Breast epithelium (tissue), 4 donors: Measurements from ENCODE around the gene ZNF195. TPM values are rescaled to one million over a fixed set of nuclear protein-coding genes. Genes with fewer than 3 reads are reported as not detected.

ENCODE experiments used
- DNase-seq, 2 donors: peaks; one replicate each; pipeline ENCODE4 v3.0.0-alpha.2; 2019; ENCODE audit warnings: low spot score in 2 of 2
- H3K27ac ChIP-seq, 2 donors: fragments of 200-600 bp; sonication (generic) in 1 of 2; one replicate each; pipeline ENCODE4 v1.5.1; 2016 to 2019; ENCODE audit warnings: mild to moderate bottlenecking in 1 of 2
- H3K27me3 ChIP-seq, 2 donors: fragments of 200-600 bp; sonication (generic) in 1 of 2; one replicate each; pipeline versions ENCODE4 v1.5.1 to v1.6.0; 2017 to 2019; ENCODE audit warnings: control low read depth in 1 of 2, mild to moderate bottlenecking in 1 of 2
- H3K36me3 ChIP-seq: fragments of 200-600 bp; one replicate; pipeline ENCODE4 v1.5.1; 2019
- H3K4me1 ChIP-seq, 2 donors: fragments of 200-600 bp; sonication (generic); one replicate each; pipeline ENCODE4 v1.5.1; 2016 to 2019; ENCODE audit warnings: control low read depth in 1 of 2
- H3K4me3 ChIP-seq, 3 donors: fragments of 200-600 bp; sonication (generic); 1 replicate in 2 of 3; 2 replicates in 1 of 3; pipeline ENCODE4 v1.5.1; 2016 to 2019; ENCODE audit warnings: mild to moderate bottlenecking in 3 of 3, moderate library complexity in 2 of 3
- H3K9me3 ChIP-seq, 2 donors: fragments of 200-600 bp; sonication (generic) in 1 of 2; one replicate each; pipeline ENCODE4 v1.5.1; 2016 to 2019; ENCODE audit warnings: control low read depth in 1 of 2
- POLR2A ChIP-seq: fragments of 450-650 bp; IDR thresholded peaks from one replicate; pipeline ENCODE4 v1.6.1; 2016; ENCODE audit warnings: antibody characterized with exemption, mild to moderate bottlenecking, moderate library complexity
- POLR2AphosphoS5 ChIP-seq, 3 donors: sonication (generic); formaldehyde crosslinking; IDR thresholded peaks; one replicate each; pipeline ENCODE4 v1.6.1; 2017; ENCODE audit warnings: antibody characterized with exemption in 3 of 3
- intact Hi-C: fragments of 100-400 bp; cut with DNase I; formaldehyde crosslinking; loops from one replicate; pipeline ENCODE4 v1.15.1; 2023; ENCODE audit warnings: low total_unique reads
- total RNA-seq, 3 donors: library from RNA; depleted of rRNA; stranded (reverse); fragments of >200 nt; gene quantifications; one replicate each; pipeline ENCODE4 v1.1.0, GENCODE V29; 2016
- TF ChIP-seq, protein P1 (sequence below), 3 donors: fragments of 450-650 bp; IDR thresholded peaks; one replicate each; pipeline ENCODE4 v1.5.1; 2016 to 2017; ENCODE audit warnings: antibody characterized with exemption in 3 of 3, mild to moderate bottlenecking in 3 of 3, moderate library complexity in 3 of 3

Gene ZNF195
- total RNA-seq, 3 donors from 2014 or later, result 16.5 to 41.9 (median 31.5) TPM

DNA sequence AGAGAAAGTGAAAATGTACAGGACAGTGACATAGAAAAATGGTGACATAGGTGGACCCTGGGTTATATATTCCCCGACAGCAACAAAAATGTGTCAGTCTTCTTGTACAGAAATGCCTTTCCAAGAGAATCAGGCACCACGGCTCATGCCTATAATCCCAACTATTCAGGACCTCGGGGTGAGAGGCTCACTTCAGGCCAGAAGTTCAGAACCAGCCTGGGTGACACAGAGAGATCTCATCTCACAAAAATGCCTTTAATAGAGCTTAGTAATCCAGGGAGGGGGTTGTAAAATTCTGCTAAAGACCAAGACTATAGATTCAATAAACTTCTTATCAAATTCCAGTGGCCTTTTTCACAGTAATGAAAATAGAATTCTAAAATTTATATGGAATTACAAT, 10.7 kb downstream of the ZNF195 start:
- no peak overlapping the region for H3K4me3 ChIP-seq
- no peak overlapping the region for H3K27ac ChIP-seq
- no peaks in the 10 kb centered on the region for H3K27me3 ChIP-seq
- DNase-seq, result no peak
- peaks cover 17% of the 10 kb centered on the region for H3K36me3 ChIP-seq
- H3K4me1 ChIP-seq, result no peaks in the 10 kb centered on the region
- H3K9me3 ChIP-seq, result peaks cover 0 to 25% of the 10 kb centered on the region in 2 donors
- TF ChIP-seq POLR2AphosphoS5 (IDR thresholded peaks at IDR 0.05) (no peak), POLR2A (no peak)
- TF ChIP-seq, protein P1, sequence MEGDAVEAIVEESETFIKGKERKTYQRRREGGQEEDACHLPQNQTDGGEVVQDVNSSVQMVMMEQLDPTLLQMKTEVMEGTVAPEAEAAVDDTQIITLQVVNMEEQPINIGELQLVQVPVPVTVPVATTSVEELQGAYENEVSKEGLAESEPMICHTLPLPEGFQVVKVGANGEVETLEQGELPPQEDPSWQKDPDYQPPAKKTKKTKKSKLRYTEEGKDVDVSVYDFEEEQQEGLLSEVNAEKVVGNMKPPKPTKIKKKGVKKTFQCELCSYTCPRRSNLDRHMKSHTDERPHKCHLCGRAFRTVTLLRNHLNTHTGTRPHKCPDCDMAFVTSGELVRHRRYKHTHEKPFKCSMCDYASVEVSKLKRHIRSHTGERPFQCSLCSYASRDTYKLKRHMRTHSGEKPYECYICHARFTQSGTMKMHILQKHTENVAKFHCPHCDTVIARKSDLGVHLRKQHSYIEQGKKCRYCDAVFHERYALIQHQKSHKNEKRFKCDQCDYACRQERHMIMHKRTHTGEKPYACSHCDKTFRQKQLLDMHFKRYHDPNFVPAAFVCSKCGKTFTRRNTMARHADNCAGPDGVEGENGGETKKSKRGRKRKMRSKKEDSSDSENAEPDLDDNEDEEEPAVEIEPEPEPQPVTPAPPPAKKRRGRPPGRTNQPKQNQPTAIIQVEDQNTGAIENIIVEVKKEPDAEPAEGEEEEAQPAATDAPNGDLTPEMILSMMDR (IDR thresholded peaks at IDR 0.05), result no peak
- intact Hi-C loops, result loop anchor here (10.0 kb wide), 1 partner anchor 323 kb away; no protein-coding TSS in a partner anchor

DNA sequence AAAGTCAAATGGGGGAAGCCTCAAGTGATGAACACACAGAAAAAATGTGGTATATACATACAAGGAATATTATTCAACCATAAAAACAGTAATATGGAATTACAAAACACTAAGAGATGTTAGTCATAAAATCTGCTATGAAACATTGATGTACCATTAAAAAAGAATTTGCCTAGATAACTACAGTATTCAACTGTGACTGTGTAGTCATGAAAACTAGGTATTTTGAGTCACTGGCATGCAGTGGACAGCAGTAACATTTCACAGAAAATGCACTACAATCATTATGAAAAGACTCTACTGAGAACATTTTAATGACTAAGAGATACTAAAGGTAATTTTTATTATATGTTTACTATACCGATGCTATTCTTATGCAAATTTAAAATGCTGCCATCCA, 11.7 kb downstream of the ZNF195 start:
- no peak for DNase-seq
- TF ChIP-seq POLR2A (no peak), POLR2AphosphoS5 (IDR thresholded peaks at IDR 0.05) (no peak)
- TF ChIP-seq, protein P1 (IDR thresholded peaks at IDR 0.05), result no peak
- Histone ChIP-seq H3K4me3 (no peak overlapping the region), H3K27me3 (no peaks in the 10 kb centered on the region), H3K4me1 (no peaks in the 10 kb centered on the region), H3K27ac (no peak overlapping the region), H3K36me3 (peaks cover 23% of the 10 kb centered on the region), H3K9me3 (peaks cover 0 to 28% of the 10 kb centered on the region in 2 donors)
- intact Hi-C loops, result loop anchor here (10.0 kb wide), 1 partner anchor 322 kb away; no protein-coding TSS in a partner anchor

DNA sequence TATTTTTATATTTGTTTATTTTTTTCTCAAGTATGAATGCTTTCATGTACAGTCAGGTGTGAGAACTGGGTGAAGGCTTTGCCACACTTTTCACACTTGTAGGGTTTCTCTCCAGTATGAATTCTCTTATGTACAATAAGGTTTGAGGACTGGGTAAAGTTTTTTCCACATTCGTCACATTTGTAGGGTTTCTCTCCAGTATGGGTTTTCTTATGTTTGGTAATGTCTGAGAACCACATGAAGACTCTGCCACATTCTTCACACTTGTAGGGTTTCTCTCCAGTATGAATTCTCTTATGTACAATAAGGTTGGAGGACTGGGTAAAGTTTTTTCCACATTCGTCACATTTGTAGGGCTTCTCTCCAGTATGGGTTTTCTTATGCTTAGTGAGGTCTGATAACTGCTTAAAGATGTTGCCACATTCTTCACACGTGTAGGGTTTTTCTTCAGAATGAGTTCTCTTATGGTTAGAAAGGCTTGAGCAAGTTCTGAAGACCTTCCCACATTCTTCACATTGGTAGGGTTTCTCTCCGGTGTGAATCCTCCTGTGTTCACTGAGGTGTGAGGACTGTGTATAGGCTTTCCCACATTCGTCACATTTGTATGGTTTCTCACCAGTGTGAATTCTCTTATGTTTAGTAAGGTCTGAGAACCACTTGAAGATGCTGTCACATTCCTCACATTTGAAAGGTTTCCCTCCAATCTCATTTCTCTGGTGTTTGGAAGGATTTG, 19.7 kb downstream of the ZNF195 start:
- H3K4me1 ChIP-seq, result no peaks in the 10 kb centered on the region
- intact Hi-C loops, result no loop called here
- H3K36me3 ChIP-seq, result peaks cover 23% of the 10 kb centered on the region
- TF ChIP-seq POLR2AphosphoS5 (IDR thresholded peaks at IDR 0.05), result no peak
- TF ChIP-seq POLR2A, result no peak
- TF ChIP-seq, protein P1 (IDR thresholded peaks at IDR 0.05), result no peak
- no peak overlapping the region for H3K4me3 ChIP-seq
- DNase-seq, result no peak
- no peaks in the 10 kb centered on the region for H3K27me3 ChIP-seq
- H3K9me3 ChIP-seq, result peaks cover 34 to 71% of the 10 kb centered on the region in 2 donors
- H3K27ac ChIP-seq, result no peak overlapping the region

- Histone ChIP-seq H3K9me3 (peaks cover 34 to 59% of the 10 kb centered on the region in 2 donors), H3K4me3 (no peak overlapping the region), H3K36me3 (peaks cover 23% of the 10 kb centered on the region), H3K27ac (no peak overlapping the region), H3K4me1 (no peaks in the 10 kb centered on the region), H3K27me3 (no peaks in the 10 kb centered on the region)
- no peak for DNase-seq
- intact Hi-C loops, result no loop called here
- TF ChIP-seq, protein P1 (IDR thresholded peaks at IDR 0.05), result no peak
- TF ChIP-seq POLR2AphosphoS5 (IDR thresholded peaks at IDR 0.05) (no peak), POLR2A (no peak)
These were observed 20.8 kb downstream of the ZNF195 start for GRCh38 chr11:3357994-3358676.

DNA sequence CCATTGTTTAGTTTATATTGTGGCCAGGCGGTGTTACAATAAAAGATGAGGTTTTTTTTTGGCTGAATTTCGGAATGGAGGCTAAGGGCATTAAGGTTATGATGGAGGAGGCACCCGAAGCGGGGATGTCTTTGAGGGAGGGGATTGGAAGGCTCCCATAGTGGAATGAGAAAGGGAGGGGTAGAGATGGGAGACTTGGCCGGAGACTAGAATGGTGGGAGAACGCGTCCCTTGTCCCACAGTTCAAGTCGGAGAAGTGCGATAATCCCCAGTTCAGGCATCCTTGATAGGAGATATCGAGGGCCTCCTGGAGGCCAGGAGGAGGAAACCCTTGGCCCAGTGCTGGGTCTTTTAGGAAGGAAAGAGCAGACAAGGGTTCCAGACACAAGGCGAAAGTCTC, 21.6 kb downstream of the ZNF195 start:
- intact Hi-C loops, result no loop called here
- DNase-seq, result no peak
- Histone ChIP-seq H3K36me3 (peaks cover 18% of the 10 kb centered on the region), H3K4me3 (no peak overlapping the region), H3K4me1 (no peaks in the 10 kb centered on the region), H3K9me3 (peaks cover 34 to 57% of the 10 kb centered on the region in 2 donors), H3K27ac (no peak overlapping the region), H3K27me3 (no peaks in the 10 kb centered on the region)
- TF ChIP-seq, protein P1 (IDR thresholded peaks at IDR 0.05), result no peak
- TF ChIP-seq POLR2AphosphoS5 (IDR thresholded peaks at IDR 0.05) (no peak), POLR2A (no peak)
